Measurements from ENCODE around the gene LIF.

Gene LIF

GRCh38 chr22:30262917-30263741, 16.6 kb upstream of the LIF start:
- FAIRE-seq, result no peak

- FAIRE-seq, result no peak
Measured at GRCh38 chr22:30262112-30262511, 15.6 kb upstream of the LIF start.

GRCh38 chr22:30261134-30261533, 14.6 kb upstream of the LIF start:
- FAIRE-seq, result no peak

- no peak for FAIRE-seq
Measured at GRCh38 chr22:30260682-30261081, 14.1 kb upstream of the LIF start.

GRCh38 chr22:30260276-30260675, 13.7 kb upstream of the LIF start:
- FAIRE-seq, result no peak

GRCh38 chr22:30254314-30254713, 7.8 kb upstream of the LIF start:
- FAIRE-seq, result no peak

GRCh38 chr22:30253205-30253852, 6.8 kb upstream of the LIF start:
- FAIRE-seq, result no peak

GRCh38 chr22:30252411-30253204, 6.0 kb upstream of the LIF start:
- FAIRE-seq, result no peak

GRCh38 chr22:30251711-30252110, 5.2 kb upstream of the LIF start:
- no peak for FAIRE-seq

GRCh38 chr22:30250661-30251267, 4.2 kb upstream of the LIF start:
- no peak for FAIRE-seq

GRCh38 chr22:30250039-30250565, 3.5 kb upstream of the LIF start:
- no peak for FAIRE-seq

- FAIRE-seq, result no peak
Measured at GRCh38 chr22:30249049-30250038, 2.8 kb upstream of the LIF start.

- no peak for FAIRE-seq
Measured at GRCh38 chr22:30248484-30248883, 1.9 kb upstream of the LIF start.

GRCh38 chr22:30247974-30248373, 1.4 kb upstream of the LIF start:
- FAIRE-seq, result no peak

GRCh38 chr22:30247561-30247960, 1.0 kb upstream of the LIF start:
- no peak for FAIRE-seq

- FAIRE-seq, result no peak
Measured at GRCh38 chr22:30246814-30247376, 336 bp upstream of the LIF start.

- FAIRE-seq, result no peak
Measured at GRCh38 chr22:30245181-30245984, 1.2 kb downstream of the LIF start.

- FAIRE-seq, result no peak
Measured at GRCh38 chr22:30244641-30245040, 1.9 kb downstream of the LIF start.

- no peak for FAIRE-seq
Measured at GRCh38 chr22:30244066-30244465, 2.5 kb downstream of the LIF start.

- no peak for FAIRE-seq
Measured at GRCh38 chr22:30243661-30244060, 2.9 kb downstream of the LIF start.
